ENCODE results near the gene IPP.
A peak's percentile ranks its signal among the peaks of the same experiment; 100 is the strongest.

IPP gene

GRCh38 chr1:45686288-45687013 lies 64.0 kb downstream of the IPP start, which contains the start of gene GPBP1L1:
TSS of gene GPBP1L1 (minus strand) at chr1:45686533. CDS start at chr1:45659087, 27,446 bp downstream.
- H3K4me2 ChIP-seq (ENCODE audit: low read length), result peak within 1 kb of the TSS; percentile 98
- H2AFZ ChIP-seq, result peak within 1 kb of the TSS; percentile 95
- TF ChIP-seq CTCF (IDR thresholded peaks at IDR 0.05), result no peak
- H3K79me2 ChIP-seq, result peaks cover 4% of the 10 kb centered on the region
- H3K9ac ChIP-seq, result peak within 1 kb of the TSS; percentile 53
- H3K36me3 ChIP-seq (ENCODE audit: control insufficient read depth, insufficient read depth, low read length), result no peaks in the 10 kb centered on the region
- H3K9me3 ChIP-seq (ENCODE audit: control insufficient read depth, low read length), result no peaks in the 10 kb centered on the region
- H3K4me1 ChIP-seq, result peaks cover under 1% of the 10 kb centered on the region
- H3K4me3 ChIP-seq (ENCODE audit: low read depth, low read length), result peak within 1 kb of the TSS; percentile 99
- H3K27ac ChIP-seq, result peak within 1 kb of the TSS; percentile 95
- H3K27me3 ChIP-seq (ENCODE audit: control insufficient read depth, insufficient read depth, low read length), result no peaks in the 10 kb centered on the region

- peak overlapping the region; percentile 95 for H2AFZ ChIP-seq
- peaks cover 3% of the 10 kb centered on the region for H3K4me1 ChIP-seq
- no peaks in the 10 kb centered on the region for H3K9me3 ChIP-seq (ENCODE audit: control insufficient read depth, low read length)
- peak overlapping the region; percentile 95 for H3K27ac ChIP-seq
- H3K4me3 ChIP-seq (ENCODE audit: low read depth, low read length), result peak overlapping the region; percentile 99
- H3K36me3 ChIP-seq (ENCODE audit: control insufficient read depth, insufficient read depth, low read length), result no peaks in the 10 kb centered on the region
- H3K79me2 ChIP-seq, result peaks cover 4% of the 10 kb centered on the region
- TF ChIP-seq CTCF (IDR thresholded peaks at IDR 0.05), result no peak
- peak overlapping the region; percentile 98 for H3K4me2 ChIP-seq (ENCODE audit: low read length)
- no peaks in the 10 kb centered on the region for H3K27me3 ChIP-seq (ENCODE audit: control insufficient read depth, insufficient read depth, low read length)
- peak overlapping the region; percentile 53 for H3K9ac ChIP-seq
Measured at GRCh38 chr1:45686015-45686287, 64.5 kb downstream of the IPP start.

- peak overlapping the region; percentile 95 for H3K27ac ChIP-seq
- H3K79me2 ChIP-seq, result peaks cover 4% of the 10 kb centered on the region
- H3K4me1 ChIP-seq, result peaks cover 3% of the 10 kb centered on the region
- H2AFZ ChIP-seq, result peak overlapping the region; percentile 95
- H3K27me3 ChIP-seq (ENCODE audit: control insufficient read depth, insufficient read depth, low read length), result no peaks in the 10 kb centered on the region
- H3K4me3 ChIP-seq (ENCODE audit: low read depth, low read length), result peak overlapping the region; percentile 99
- no peak overlapping the region for H3K9ac ChIP-seq
- no peaks in the 10 kb centered on the region for H3K36me3 ChIP-seq (ENCODE audit: control insufficient read depth, insufficient read depth, low read length)
- no peak for TF ChIP-seq CTCF (IDR thresholded peaks at IDR 0.05)
- peak overlapping the region; percentile 98 for H3K4me2 ChIP-seq (ENCODE audit: low read length)
- H3K9me3 ChIP-seq (ENCODE audit: control insufficient read depth, low read length), result no peaks in the 10 kb centered on the region
Measured at GRCh38 chr1:45685308-45686014, 65.0 kb downstream of the IPP start.

- Histone ChIP-seq H3K27ac (no peak overlapping the region), H3K9me3 (ENCODE audit: control insufficient read depth, low read length) (no peaks in the 10 kb centered on the region), H3K4me2 (ENCODE audit: low read length) (peak overlapping the region; percentile 98), H3K9ac (no peak overlapping the region), H3K36me3 (ENCODE audit: control insufficient read depth, insufficient read depth, low read length) (no peaks in the 10 kb centered on the region), H2AFZ (no peak overlapping the region), H3K4me3 (ENCODE audit: low read depth, low read length) (peak overlapping the region; percentile 99), H3K4me1 (peaks cover 4% of the 10 kb centered on the region), H3K27me3 (ENCODE audit: control insufficient read depth, insufficient read depth, low read length) (no peaks in the 10 kb centered on the region), H3K79me2 (peaks cover 4% of the 10 kb centered on the region)
- TF ChIP-seq CTCF (IDR thresholded peaks at IDR 0.05), result no peak
Measured at GRCh38 chr1:45684402-45684801, 66.1 kb downstream of the IPP start.
